Kidney (tissue), 14 donors: ENCODE data around the gene GLDC. TPM values are rescaled to one million over a fixed set of nuclear protein-coding genes. Genes with fewer than 3 reads are reported as not detected.

Experiments used
- DNase-seq, 5 donors: peaks; one replicate each; pipeline ENCODE4 v3.0.0-alpha.2; 2013 to 2020
- FAIRE-seq: peaks from 2 replicates; lab custom pipeline; 2012; peaks lifted over from hg19 to GRCh38; lab: Jason Lieb, UNC
- H3K27ac ChIP-seq, 2 donors: one replicate each; pipeline ENCODE4 v1.7.0; 2013; ENCODE audit warnings: low read depth in 2 of 2, low read length in 2 of 2, inconsistent platforms in 1 of 2
- H3K27me3 ChIP-seq: one replicate; pipeline ENCODE4 v1.7.1; 2013; ENCODE audit warnings: low read length, inconsistent platforms; ENCODE audit not compliant: control insufficient read depth, insufficient read depth
- H3K36me3 ChIP-seq, 3 donors: one replicate each; pipeline versions ENCODE4 v1.7.0 to v1.7.1; 2013; ENCODE audit warnings: low read length in 3 of 3, control low read depth in 1 of 3, inconsistent platforms in 1 of 3; ENCODE audit not compliant: insufficient read depth in 3 of 3, control insufficient read depth in 2 of 3
- H3K4me1 ChIP-seq, 3 donors: one replicate each; pipeline versions ENCODE4 v1.7.0 to v1.7.1; 2013; ENCODE audit warnings: low read length in 3 of 3, inconsistent platforms in 1 of 3, low read depth in 1 of 3; ENCODE audit not compliant: control insufficient read depth in 2 of 3, insufficient read depth in 2 of 3
- H3K4me3 ChIP-seq, 3 donors: one replicate each; pipeline versions ENCODE4 v1.7.0 to v1.8.1; 2013; ENCODE audit warnings: low read length in 3 of 3, control low read depth in 1 of 3, inconsistent platforms in 1 of 3
- H3K9ac ChIP-seq, 3 donors: one replicate each; pipeline versions ENCODE4 v1.7.0 to v1.7.1; 2013; ENCODE audit warnings: low read length in 3 of 3, control low read depth in 1 of 3, inconsistent platforms in 1 of 3
- H3K9me3 ChIP-seq, 3 donors: one replicate each; pipeline versions ENCODE4 v1.7.0 to v1.7.1; 2013; ENCODE audit warnings: low read length in 3 of 3, control low read depth in 1 of 3, inconsistent platforms in 1 of 3; ENCODE audit not compliant: control insufficient read depth in 2 of 3, insufficient read depth in 1 of 3
- intact Hi-C: fragments of 100-400 bp; cut with DNase I; formaldehyde crosslinking; loops from one replicate; pipeline ENCODE4 v1.11.1; 2022
- polyA plus RNA-seq: library from polyadenylated mRNA; stranded (reverse); fragments of 350-450 nt; fragmentation: Illumina TruSeq; extraction: RNeasy Lipid Tissue Mini Kit (QIAGEN cat#74804); gene quantifications from one replicate; pipeline ENCODE4 v1.2.3, GENCODE V29; 2014; ENCODE audit warnings: low read depth, low replicate concordance; ENCODE audit not compliant: insufficient read depth
- total RNA-seq: library from RNA; stranded (reverse); fragmentation: NEBNext Ultra II Directional; extraction: Animal tissue kit (Norgen Biotek cat#: 25700); gene quantifications from one replicate; pipeline ENCODE4 v1.2.1, GENCODE V29; 2021
- TF ChIP-seq, protein P1 (sequence below): IDR thresholded peaks from 3 replicates; pipeline ENCODE4 v1.5.1; 2012; ENCODE audit warnings: mild to moderate bottlenecking, moderate library complexity, borderline replicate concordance; ENCODE audit not compliant: insufficient read depth; ENCODE audit errors: extremely low read depth
- donor health status: control.
- donor health status: control.
- donor health status: control.
- donor health status: control.
- donor health status: control.
- donor health status: DM: yes; HTN: yes; CAD: no.
- donor health status: Normal renal cell carcinoma (clear cell type).

The GLDC gene
- total and polyA plus RNA-seq, 2 donors from 2014 or later: 60.1 to 79.7 TPM

DNA sequence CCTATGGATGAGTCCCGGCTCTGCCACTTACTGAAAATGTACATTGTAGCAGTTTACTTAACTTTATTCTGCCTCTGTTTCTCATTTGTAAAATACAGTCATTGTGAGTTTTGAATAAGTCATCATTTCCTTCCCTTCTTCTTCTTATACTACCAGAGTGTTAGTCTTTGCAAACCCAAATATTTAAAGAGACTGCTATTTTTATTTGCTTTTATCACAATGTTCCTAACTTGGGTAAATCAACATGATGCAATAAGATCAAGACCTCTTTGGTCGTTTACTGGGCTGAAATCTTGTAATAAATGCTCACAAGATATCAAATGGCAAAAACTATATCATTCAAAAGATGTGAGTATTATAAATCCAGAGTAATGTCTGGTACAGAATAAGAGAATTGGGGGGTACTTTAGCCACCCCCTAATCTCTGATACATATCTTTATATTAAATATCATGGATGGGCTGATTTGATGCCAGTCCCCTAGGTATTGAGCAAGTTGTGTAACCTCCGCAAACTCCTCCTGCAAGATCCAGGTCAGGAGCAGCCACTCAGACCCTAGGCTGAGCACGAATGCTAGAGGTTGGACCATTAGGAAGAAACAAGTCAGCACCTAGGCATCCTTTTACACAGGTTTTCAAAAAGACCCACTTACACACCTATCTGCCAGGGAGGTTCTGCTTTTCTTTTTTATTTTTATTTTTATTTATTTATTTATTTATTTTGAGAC lies 13.3 kb upstream of the GLDC start:
- intact Hi-C loops: no loop called here
- H3K9ac ChIP-seq: no peak overlapping the region
- TF ChIP-seq, protein P1, sequence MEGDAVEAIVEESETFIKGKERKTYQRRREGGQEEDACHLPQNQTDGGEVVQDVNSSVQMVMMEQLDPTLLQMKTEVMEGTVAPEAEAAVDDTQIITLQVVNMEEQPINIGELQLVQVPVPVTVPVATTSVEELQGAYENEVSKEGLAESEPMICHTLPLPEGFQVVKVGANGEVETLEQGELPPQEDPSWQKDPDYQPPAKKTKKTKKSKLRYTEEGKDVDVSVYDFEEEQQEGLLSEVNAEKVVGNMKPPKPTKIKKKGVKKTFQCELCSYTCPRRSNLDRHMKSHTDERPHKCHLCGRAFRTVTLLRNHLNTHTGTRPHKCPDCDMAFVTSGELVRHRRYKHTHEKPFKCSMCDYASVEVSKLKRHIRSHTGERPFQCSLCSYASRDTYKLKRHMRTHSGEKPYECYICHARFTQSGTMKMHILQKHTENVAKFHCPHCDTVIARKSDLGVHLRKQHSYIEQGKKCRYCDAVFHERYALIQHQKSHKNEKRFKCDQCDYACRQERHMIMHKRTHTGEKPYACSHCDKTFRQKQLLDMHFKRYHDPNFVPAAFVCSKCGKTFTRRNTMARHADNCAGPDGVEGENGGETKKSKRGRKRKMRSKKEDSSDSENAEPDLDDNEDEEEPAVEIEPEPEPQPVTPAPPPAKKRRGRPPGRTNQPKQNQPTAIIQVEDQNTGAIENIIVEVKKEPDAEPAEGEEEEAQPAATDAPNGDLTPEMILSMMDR: no peak
- no peaks in the 10 kb centered on the region for H3K36me3 ChIP-seq
- DNase-seq (no peak), FAIRE-seq (no peak)
- H3K27me3 ChIP-seq: no peaks in the 10 kb centered on the region
- H3K27ac ChIP-seq: no peak overlapping the region
- no peaks in the 10 kb centered on the region for H3K4me1 ChIP-seq
- no peak overlapping the region for H3K4me3 ChIP-seq
- H3K9me3 ChIP-seq: no peaks in the 10 kb centered on the region

DNA sequence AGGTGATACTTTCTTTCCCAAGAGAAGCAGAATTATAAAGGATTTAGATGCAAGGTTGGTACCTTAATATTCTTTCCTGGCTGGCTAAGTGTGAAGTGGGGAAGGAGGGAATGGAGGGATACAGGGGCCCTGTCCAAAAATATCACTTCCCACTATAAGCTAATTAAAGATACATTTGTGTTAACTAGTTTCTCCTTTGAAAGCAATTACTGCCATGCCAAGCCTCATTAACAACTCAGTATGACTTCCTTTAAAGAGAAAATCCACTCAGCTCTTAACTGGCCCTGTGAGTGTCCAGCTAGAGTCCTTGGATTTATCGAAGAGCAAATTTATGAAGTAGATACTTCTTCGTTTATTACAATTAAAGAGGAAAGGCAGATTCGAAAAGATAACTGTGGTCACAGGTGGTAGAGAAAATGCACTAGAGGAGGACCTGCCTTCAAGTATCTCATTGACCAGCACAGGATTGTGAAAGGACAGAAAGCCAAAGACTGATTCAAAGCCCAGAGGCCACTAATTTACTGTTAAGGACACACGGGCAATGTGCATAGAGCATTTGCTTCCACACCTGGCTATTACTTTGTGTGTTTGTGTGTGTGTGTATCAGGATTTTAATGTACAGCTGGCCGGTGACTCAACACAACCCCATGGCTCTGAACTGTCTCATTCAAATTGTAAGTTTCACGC lies 11.2 kb upstream of the GLDC start:
- DNase-seq: peak in 1 of 5 donors; percentile 20
- Histone ChIP-seq H3K9ac (no peak overlapping the region), H3K27ac (no peak overlapping the region), H3K27me3 (no peaks in the 10 kb centered on the region), H3K4me1 (no peaks in the 10 kb centered on the region), H3K4me3 (no peak overlapping the region), H3K36me3 (no peaks in the 10 kb centered on the region), H3K9me3 (no peaks in the 10 kb centered on the region)
- no peak for FAIRE-seq
- TF ChIP-seq, protein P1: no peak
- intact Hi-C loops: no loop called here

DNA sequence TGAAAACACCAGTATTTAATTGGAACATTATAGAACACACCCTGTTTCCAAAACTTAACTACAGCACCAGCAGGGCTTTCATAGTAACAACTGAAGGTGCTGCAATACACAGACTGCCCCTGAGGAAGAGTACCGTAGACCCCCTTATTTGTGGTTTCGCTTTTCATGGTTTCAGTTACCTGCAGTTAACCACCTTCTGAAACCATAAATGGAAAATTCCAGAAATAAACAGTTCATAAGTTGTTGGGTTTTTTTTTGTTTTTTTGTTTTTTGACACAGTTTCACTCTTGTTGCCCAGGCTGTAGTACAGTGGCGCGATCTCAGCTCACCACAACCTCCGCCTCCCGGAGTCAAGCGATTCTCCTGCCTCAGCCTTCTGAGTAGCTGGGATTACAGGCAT lies 9.5 kb upstream of the GLDC start:
- Histone ChIP-seq H3K36me3 (no peaks in the 10 kb centered on the region), H3K27me3 (no peaks in the 10 kb centered on the region), H3K9me3 (no peaks in the 10 kb centered on the region), H3K4me1 (no peaks in the 10 kb centered on the region), H3K27ac (no peak overlapping the region), H3K4me3 (no peak overlapping the region), H3K9ac (no peak overlapping the region)
- FAIRE-seq (no peak), DNase-seq (no peak)
- TF ChIP-seq, protein P1: no peak
- intact Hi-C loops: no loop called here
